ENCODE measurements around the gene OLIG1.

OLIG1 gene

GRCh38 chr21:33042812-33043211 is 27.1 kb upstream of the OLIG1 start:
- H3K27ac ChIP-seq (replicated peaks), result no peak overlapping the region

GRCh38 chr21:33046455-33046854 is 23.5 kb upstream of the OLIG1 start:
- no peak overlapping the region for H3K27ac ChIP-seq (replicated peaks)
- no peak overlapping the region for H3K4me3 ChIP-seq (replicated peaks; ENCODE audit: insufficient read depth, low read length)
- H3K27me3 ChIP-seq (ENCODE audit: insufficient read depth, poor library complexity, severe bottlenecking), result no peaks in the 10 kb centered on the region
- no peak for DNase-seq (ENCODE audit: low read depth in 1 of 2, low spot score in 1 of 2)
- TF ChIP-seq REST (IDR thresholded peaks at IDR 0.05; ENCODE audit: insufficient replicate concordance, low read depth) (no peak), CTCF (IDR thresholded peaks at IDR 0.05; ENCODE audit: insufficient read depth, low read length) (no peak), SPI1 (IDR thresholded peaks at IDR 0.05; ENCODE audit: borderline replicate concordance, low read depth) (no peak)

More at GRCh38 chr21:33042812-33043211, 27.1 kb upstream of the OLIG1 start:
- Histone ChIP-seq H3K4me3 (replicated peaks; ENCODE audit: insufficient read depth, low read length) (no peak overlapping the region), H3K27me3 (ENCODE audit: insufficient read depth, poor library complexity, severe bottlenecking) (no peaks in the 10 kb centered on the region)
- no peak for DNase-seq (ENCODE audit: low read depth in 1 of 2, low spot score in 1 of 2)
- TF ChIP-seq GABPA (IDR thresholded peaks at IDR 0.05; ENCODE audit: low read depth) (no peak), POLR2AphosphoS5 (IDR thresholded peaks at IDR 0.05; ENCODE audit: low read depth) (no peak), SPI1 (IDR thresholded peaks at IDR 0.05; ENCODE audit: borderline replicate concordance, low read depth) (no peak), REST (IDR thresholded peaks at IDR 0.05; ENCODE audit: insufficient replicate concordance, low read depth) (no peak), CTCF (IDR thresholded peaks at IDR 0.05; ENCODE audit: insufficient read depth, low read length) (no peak)

- TF ChIP-seq CTCF (IDR thresholded peaks at IDR 0.05; ENCODE audit: insufficient read depth, low read length) (no peak), GABPA (IDR thresholded peaks at IDR 0.05; ENCODE audit: low read depth) (no peak), REST (IDR thresholded peaks at IDR 0.05; ENCODE audit: insufficient replicate concordance, low read depth) (no peak), POLR2AphosphoS5 (IDR thresholded peaks at IDR 0.05; ENCODE audit: low read depth) (no peak), SPI1 (IDR thresholded peaks at IDR 0.05; ENCODE audit: borderline replicate concordance, low read depth) (no peak)
- H3K27ac ChIP-seq (replicated peaks), result no peak overlapping the region
Observed at GRCh38 chr21:33047231-33047630, 22.7 kb upstream of the OLIG1 start.

More at GRCh38 chr21:33047231-33047630, 22.7 kb upstream of the OLIG1 start:
- H3K27me3 ChIP-seq (ENCODE audit: insufficient read depth, poor library complexity, severe bottlenecking), result no peaks in the 10 kb centered on the region
- no peak for DNase-seq (ENCODE audit: low read depth in 1 of 2, low spot score in 1 of 2)
- no peak overlapping the region for H3K4me3 ChIP-seq (replicated peaks; ENCODE audit: insufficient read depth, low read length)
